ENCODE measurements around the gene SPRY4. TPM values are rescaled to one million over a fixed set of nuclear protein-coding genes. Genes with fewer than 3 reads are reported as not detected.
"Not testable (repeated sequence)": the region's sequence is repeated elsewhere in the genome, so short reads cannot be mapped to it uniquely, and the experiment has no call there.

The SPRY4 gene
- total and polyA plus RNA-seq, 2 donors (not counting 1 experiment from before 2014, with no cell fraction given) = 4.5 to 6.0 TPM

GRCh38 chr5:142364251-142365145, 39.7 kb upstream of the SPRY4 start:
- Histone ChIP-seq H3K79me2 (ENCODE audit: control insufficient read depth, insufficient read depth, low read length) (no peaks in the 10 kb centered on the region), H3K4me1 (ENCODE audit: control insufficient read depth, extremely low read depth, insufficient read depth, low read length) (peaks cover 8% of the 10 kb centered on the region), H3K9me3 (ENCODE audit: control insufficient read depth, insufficient read depth, low read depth, low read length) (no peaks in the 10 kb centered on the region), H2AFZ (ENCODE audit: low read length) (peak overlapping the region; percentile 30), H3K4me2 (ENCODE audit: extremely low read depth, insufficient read depth, low read length) (no peak overlapping the region), H3K27me3 (ENCODE audit: control insufficient read depth, insufficient read depth, low read length) (no peaks in the 10 kb centered on the region), H3K27ac (ENCODE audit: insufficient read depth, low read length) (peak overlapping the region; percentile 36), H3K9ac (ENCODE audit: insufficient read depth, low read length) (no peak overlapping the region), H3K4me3 (replicated peaks in 1 of 4; ENCODE audit: control extremely low read depth in 1 of 4, insufficient read depth in 1 of 4, low read depth in 3 of 4, low read length in 4 of 4) (no peak overlapping the region), H3K36me3 (ENCODE audit: control insufficient read depth, insufficient read depth, low read length) (no peaks in the 10 kb centered on the region), H4K20me1 (ENCODE audit: control insufficient read depth, extremely low read depth, insufficient read depth, low read length) (no peaks in the 10 kb centered on the region)
- DNase-seq (ENCODE audit: low read depth in 2 of 2) = no peak
- no peak for TF ChIP-seq EZH2 (IDR thresholded peaks at IDR 0.05; ENCODE audit: low read length, missing control alignments)
- TF ChIP-seq, protein P1, sequence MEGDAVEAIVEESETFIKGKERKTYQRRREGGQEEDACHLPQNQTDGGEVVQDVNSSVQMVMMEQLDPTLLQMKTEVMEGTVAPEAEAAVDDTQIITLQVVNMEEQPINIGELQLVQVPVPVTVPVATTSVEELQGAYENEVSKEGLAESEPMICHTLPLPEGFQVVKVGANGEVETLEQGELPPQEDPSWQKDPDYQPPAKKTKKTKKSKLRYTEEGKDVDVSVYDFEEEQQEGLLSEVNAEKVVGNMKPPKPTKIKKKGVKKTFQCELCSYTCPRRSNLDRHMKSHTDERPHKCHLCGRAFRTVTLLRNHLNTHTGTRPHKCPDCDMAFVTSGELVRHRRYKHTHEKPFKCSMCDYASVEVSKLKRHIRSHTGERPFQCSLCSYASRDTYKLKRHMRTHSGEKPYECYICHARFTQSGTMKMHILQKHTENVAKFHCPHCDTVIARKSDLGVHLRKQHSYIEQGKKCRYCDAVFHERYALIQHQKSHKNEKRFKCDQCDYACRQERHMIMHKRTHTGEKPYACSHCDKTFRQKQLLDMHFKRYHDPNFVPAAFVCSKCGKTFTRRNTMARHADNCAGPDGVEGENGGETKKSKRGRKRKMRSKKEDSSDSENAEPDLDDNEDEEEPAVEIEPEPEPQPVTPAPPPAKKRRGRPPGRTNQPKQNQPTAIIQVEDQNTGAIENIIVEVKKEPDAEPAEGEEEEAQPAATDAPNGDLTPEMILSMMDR (conservative IDR thresholded peaks at IDR 0.05 in 1 of 2, IDR thresholded peaks at IDR 0.05 in 1 of 2; ENCODE audit: low read depth in 1 of 2, low read length in 2 of 2) = no peak

DNA sequence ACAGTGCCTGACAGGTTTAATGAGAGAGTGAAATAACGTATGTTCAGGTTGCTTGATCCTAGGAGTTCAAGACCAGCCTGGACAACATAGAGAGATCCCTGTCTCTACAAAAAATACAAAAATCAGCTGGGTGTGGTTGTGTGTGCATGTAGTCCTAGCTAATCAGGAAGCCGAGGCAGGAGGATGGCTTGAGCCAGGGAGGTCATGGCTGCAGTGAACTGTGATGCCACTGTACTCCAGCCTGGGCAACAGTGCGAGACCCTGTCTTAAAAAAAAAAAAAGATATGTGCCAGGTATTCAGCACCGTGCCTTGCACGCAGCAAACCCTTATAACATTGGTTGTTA, 38.8 kb upstream of the SPRY4 start:
- peaks cover 2% of the 10 kb centered on the region for H3K79me2 ChIP-seq (ENCODE audit: control insufficient read depth, insufficient read depth, low read length)
- peak overlapping the region; percentile 25 for H3K4me2 ChIP-seq (ENCODE audit: extremely low read depth, insufficient read depth, low read length)
- H3K36me3 ChIP-seq (ENCODE audit: control insufficient read depth, insufficient read depth, low read length) = no peaks in the 10 kb centered on the region
- no peaks in the 10 kb centered on the region for H4K20me1 ChIP-seq (ENCODE audit: control insufficient read depth, extremely low read depth, insufficient read depth, low read length)
- H3K27me3 ChIP-seq (ENCODE audit: control insufficient read depth, insufficient read depth, low read length) = no peaks in the 10 kb centered on the region
- no peak overlapping the region for H3K9ac ChIP-seq (ENCODE audit: insufficient read depth, low read length)
- H2AFZ ChIP-seq (ENCODE audit: low read length) = no peak overlapping the region
- H3K27ac ChIP-seq (ENCODE audit: insufficient read depth, low read length) = peak overlapping the region; percentile 27
- H3K4me1 ChIP-seq (ENCODE audit: control insufficient read depth, extremely low read depth, insufficient read depth, low read length) = peaks cover 8% of the 10 kb centered on the region
- no peak overlapping the region for H3K4me3 ChIP-seq (replicated peaks in 1 of 4; ENCODE audit: control extremely low read depth in 1 of 4, insufficient read depth in 1 of 4, low read depth in 3 of 4, low read length in 4 of 4)
- no peak for DNase-seq (ENCODE audit: low read depth in 2 of 2)
- H3K9me3 ChIP-seq (ENCODE audit: control insufficient read depth, insufficient read depth, low read depth, low read length) = no peaks in the 10 kb centered on the region
- no peak for TF ChIP-seq EZH2 (IDR thresholded peaks at IDR 0.05; ENCODE audit: low read length, missing control alignments)
- TF ChIP-seq, protein P1 (conservative IDR thresholded peaks at IDR 0.05 in 1 of 2, IDR thresholded peaks at IDR 0.05 in 1 of 2; ENCODE audit: low read depth in 1 of 2, low read length in 2 of 2) = no peak

- H3K79me2 ChIP-seq (ENCODE audit: control insufficient read depth, insufficient read depth, low read length); H3K4me3 ChIP-seq (replicated peaks in 1 of 4; ENCODE audit: control extremely low read depth in 1 of 4, insufficient read depth in 1 of 4, low read depth in 3 of 4, low read length in 4 of 4); H2AFZ ChIP-seq (ENCODE audit: low read length); H3K27me3 ChIP-seq (ENCODE audit: control insufficient read depth, insufficient read depth, low read length); H3K4me2 ChIP-seq (ENCODE audit: extremely low read depth, insufficient read depth, low read length); DNase-seq (ENCODE audit: low read depth in 2 of 2); H4K20me1 ChIP-seq (ENCODE audit: control insufficient read depth, extremely low read depth, insufficient read depth, low read length); H3K9ac ChIP-seq (ENCODE audit: insufficient read depth, low read length); H3K9me3 ChIP-seq (ENCODE audit: control insufficient read depth, insufficient read depth, low read depth, low read length); H3K36me3 ChIP-seq (ENCODE audit: control insufficient read depth, insufficient read depth, low read length): not testable (repeated sequence)
- Histone ChIP-seq H3K4me1 (ENCODE audit: control insufficient read depth, extremely low read depth, insufficient read depth, low read length) (peaks cover 19% of the 10 kb centered on the region), H3K27ac (ENCODE audit: insufficient read depth, low read length) (peak overlapping the region; percentile 64)
These were observed 37.4 kb upstream of the SPRY4 start for GRCh38 chr5:142362193-142362592.

Data from fibroblast of lung (primary cell).